Effector memory CD8-positive, alpha-beta T cell (primary cell): Measurements from ENCODE around the gene GTF3C6.
"Not testable (repeated sequence)": the region's sequence is repeated elsewhere in the genome, so short reads cannot be mapped to it uniquely, and the experiment has no call there.

Source experiments
- ATAC-seq: fragments of 150-1000 bp; cut with Tn5 transposase; replicated peaks from 2 replicates; pipeline ENCODE4 v1.10.0; 2021; ENCODE audit warnings: mild to moderate bottlenecking, moderate library complexity
- DNase-seq, 3 experiments: peaks; one replicate each; pipeline ENCODE4 v3.0.0; 2021
- H3K27ac Mint-ChIP-seq, 2 donors: one replicate each; pipeline ENCODE4 v1.8.0; 2022; ENCODE audit warnings: mild to moderate bottlenecking in 2 of 2, mixed read lengths in 2 of 2, moderate library complexity in 2 of 2
- H3K27me3 Mint-ChIP-seq, 2 donors: one replicate each; pipeline ENCODE4 v1.8.0; 2022; ENCODE audit warnings: mixed read lengths in 2 of 2
- H3K36me3 Mint-ChIP-seq: one replicate; pipeline ENCODE4 v1.8.0; 2022; ENCODE audit warnings: mild to moderate bottlenecking, moderate library complexity, mixed read lengths; ENCODE audit not compliant: insufficient read depth
- H3K4me1 Mint-ChIP-seq, 2 donors: one replicate each; pipeline ENCODE4 v1.8.0; 2022; ENCODE audit warnings: low read depth in 2 of 2, mixed read lengths in 2 of 2
- H3K4me3 Mint-ChIP-seq, 2 donors: one replicate each; pipeline ENCODE4 v1.8.0; 2022; ENCODE audit warnings: mild to moderate bottlenecking in 2 of 2, mixed read lengths in 2 of 2, moderate library complexity in 2 of 2
- H3K9me3 Mint-ChIP-seq, 2 donors: one replicate each; pipeline ENCODE4 v1.8.0; 2022; ENCODE audit warnings: mixed read lengths in 2 of 2

GTF3C6 gene

GRCh38 chr6:110951986-110952794, 6.3 kb upstream of the GTF3C6 start:
- no peak overlapping the region for H3K27ac Mint-ChIP-seq
- DNase-seq (no peak), ATAC-seq (no peak)

DNA sequence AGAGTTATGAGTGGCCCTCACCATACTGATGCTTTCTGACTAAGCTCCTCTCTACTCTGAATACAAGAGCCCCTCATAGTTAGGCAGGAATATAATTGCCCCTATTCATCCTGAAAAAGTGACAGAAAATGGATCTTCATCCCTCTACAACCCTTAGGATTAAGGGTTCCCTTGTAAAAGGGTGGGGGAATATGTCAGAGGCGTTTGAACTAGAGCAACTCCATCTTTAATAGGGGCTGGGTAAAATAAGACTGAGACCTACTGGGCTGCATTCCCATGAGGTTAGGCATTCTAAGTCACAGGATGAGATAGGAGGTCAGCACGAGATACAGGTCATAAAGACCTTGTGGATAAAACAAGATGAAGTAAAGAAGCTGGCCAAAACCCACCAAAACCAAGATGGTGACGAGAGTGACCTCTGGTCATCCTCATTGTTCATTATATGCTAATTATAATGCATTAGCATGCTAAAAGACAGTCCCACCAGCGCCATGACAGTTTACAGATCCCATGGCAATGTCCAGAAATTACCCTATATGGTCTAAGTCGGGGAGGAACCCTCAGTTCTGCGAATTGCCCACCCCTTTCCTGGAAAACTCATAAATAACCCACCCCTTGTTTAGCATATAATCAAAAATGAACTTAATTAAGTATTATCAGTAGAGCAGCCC, 4.7 kb upstream of the GTF3C6 start:
- no peak for DNase-seq
- no peak overlapping the region for H3K27ac Mint-ChIP-seq
- H3K9me3 Mint-ChIP-seq: no peaks in the 10 kb centered on the region
- H3K4me3 Mint-ChIP-seq: no peak overlapping the region
- no peaks in the 10 kb centered on the region for H3K27me3 Mint-ChIP-seq
- no peak for ATAC-seq
- peaks cover 4% of the 10 kb centered on the region for H3K36me3 Mint-ChIP-seq
- peaks cover 3 to 12% of the 10 kb centered on the region in 2 donors for H3K4me1 Mint-ChIP-seq

More at GRCh38 chr6:110951986-110952794, 6.3 kb upstream of the GTF3C6 start:
- Mint-ChIP-seq H3K4me3 (no peak overlapping the region), H3K9me3 (no peaks in the 10 kb centered on the region), H3K4me1 (peaks cover 0 to 2% of the 10 kb centered on the region in 2 donors), H3K36me3 (no peaks in the 10 kb centered on the region), H3K27me3 (no peaks in the 10 kb centered on the region)

- Mint-ChIP-seq H3K27me3 (no peaks in the 10 kb centered on the region), H3K27ac (no peak overlapping the region), H3K4me1 (peaks cover 5 to 23% of the 10 kb centered on the region in 2 donors), H3K36me3 (peaks cover 43% of the 10 kb centered on the region), H3K9me3 (no peaks in the 10 kb centered on the region), H3K4me3 (peak overlapping the region; percentile 19 to 98)
- DNase-seq (no peak), ATAC-seq (no peak)
Observed at GRCh38 chr6:110960014-110960390, 1.5 kb downstream of the GTF3C6 start.

GRCh38 chr6:110962636-110963035, 4.1 kb downstream of the GTF3C6 start:
- H3K27me3 Mint-ChIP-seq, ATAC-seq, H3K4me3 Mint-ChIP-seq, H3K9me3 Mint-ChIP-seq, DNase-seq, H3K27ac Mint-ChIP-seq: not testable (repeated sequence)
- H3K4me1 Mint-ChIP-seq: peaks cover 5 to 20% of the 10 kb centered on the region in 2 donors
- H3K36me3 Mint-ChIP-seq: peaks cover 64% of the 10 kb centered on the region

GRCh38 chr6:110965629-110966229, 7.2 kb downstream of the GTF3C6 start:
- no peak overlapping the region for H3K27ac Mint-ChIP-seq
- peaks cover 0 to 5% of the 10 kb centered on the region in 2 donors for H3K4me1 Mint-ChIP-seq
- H3K9me3 Mint-ChIP-seq: no peaks in the 10 kb centered on the region
- H3K27me3 Mint-ChIP-seq: no peaks in the 10 kb centered on the region
- ATAC-seq (no peak), DNase-seq (no peak)
- no peak overlapping the region for H3K4me3 Mint-ChIP-seq
- H3K36me3 Mint-ChIP-seq: peaks cover 67% of the 10 kb centered on the region

DNA sequence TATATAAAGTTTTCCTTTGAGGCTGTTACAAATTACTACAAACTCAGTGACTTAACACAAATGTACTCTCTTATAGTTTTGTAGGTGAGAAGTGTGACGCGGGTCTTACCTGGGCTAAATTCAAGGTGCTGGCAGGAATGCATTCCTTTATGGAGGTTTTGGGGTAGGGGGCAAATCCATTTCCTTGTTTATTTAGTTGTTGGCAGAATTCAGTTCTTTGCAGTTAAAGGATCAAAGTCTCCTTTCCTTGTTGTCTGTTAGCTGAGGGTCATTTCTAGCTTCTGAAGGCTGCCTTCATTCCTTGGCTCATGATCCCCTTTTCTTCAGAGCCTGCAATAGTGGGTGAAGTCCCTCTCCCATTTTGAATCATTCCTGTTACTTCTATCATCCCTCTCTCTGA, 10.2 kb downstream of the GTF3C6 start:
- DNase-seq, H3K27me3 Mint-ChIP-seq, H3K9me3 Mint-ChIP-seq, H3K4me3 Mint-ChIP-seq, ATAC-seq, H3K4me1 Mint-ChIP-seq: not testable (repeated sequence)
- Mint-ChIP-seq H3K36me3 (peaks cover 46% of the 10 kb centered on the region), H3K27ac (peak overlapping the region in 1 of 2 donors; percentile 3)

DNA sequence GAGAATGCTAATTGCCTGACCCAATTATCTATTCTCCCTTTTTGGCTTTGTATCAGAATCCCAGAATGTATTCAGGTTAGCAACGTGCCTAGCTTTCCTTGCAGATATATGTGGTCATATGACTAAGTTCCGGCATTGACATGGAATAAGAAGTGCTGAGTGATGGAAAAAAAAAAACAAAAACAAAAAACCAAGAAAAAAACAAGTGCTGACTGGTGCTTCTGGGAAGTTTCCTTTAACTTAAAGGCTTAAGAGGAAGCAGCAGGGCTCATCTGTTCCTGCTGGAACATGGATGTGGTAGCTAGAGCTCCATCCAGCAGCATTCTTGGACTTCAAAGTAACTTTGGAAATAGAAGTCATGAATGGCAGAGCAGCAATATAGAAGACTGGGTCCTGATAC, 13.0 kb downstream of the GTF3C6 start:
- H3K4me3 Mint-ChIP-seq: no peak overlapping the region
- ATAC-seq (no peak), DNase-seq (no peak)
- peaks cover 19% of the 10 kb centered on the region for H3K36me3 Mint-ChIP-seq
- H3K27me3 Mint-ChIP-seq: no peaks in the 10 kb centered on the region
- peaks cover 0 to 5% of the 10 kb centered on the region in 2 donors for H3K4me1 Mint-ChIP-seq
- no peaks in the 10 kb centered on the region for H3K9me3 Mint-ChIP-seq
- no peak overlapping the region for H3K27ac Mint-ChIP-seq

- ATAC-seq: no peak
- Mint-ChIP-seq H3K36me3 (peaks cover 16% of the 10 kb centered on the region), H3K4me3 (no peak overlapping the region), H3K27ac (no peak overlapping the region), H3K27me3 (no peaks in the 10 kb centered on the region), H3K4me1 (peaks cover 14 to 20% of the 10 kb centered on the region in 2 donors), H3K9me3 (no peaks in the 10 kb centered on the region)
- no peak for DNase-seq
Observed at GRCh38 chr6:110976575-110976974, 18.1 kb downstream of the GTF3C6 start.

DNA sequence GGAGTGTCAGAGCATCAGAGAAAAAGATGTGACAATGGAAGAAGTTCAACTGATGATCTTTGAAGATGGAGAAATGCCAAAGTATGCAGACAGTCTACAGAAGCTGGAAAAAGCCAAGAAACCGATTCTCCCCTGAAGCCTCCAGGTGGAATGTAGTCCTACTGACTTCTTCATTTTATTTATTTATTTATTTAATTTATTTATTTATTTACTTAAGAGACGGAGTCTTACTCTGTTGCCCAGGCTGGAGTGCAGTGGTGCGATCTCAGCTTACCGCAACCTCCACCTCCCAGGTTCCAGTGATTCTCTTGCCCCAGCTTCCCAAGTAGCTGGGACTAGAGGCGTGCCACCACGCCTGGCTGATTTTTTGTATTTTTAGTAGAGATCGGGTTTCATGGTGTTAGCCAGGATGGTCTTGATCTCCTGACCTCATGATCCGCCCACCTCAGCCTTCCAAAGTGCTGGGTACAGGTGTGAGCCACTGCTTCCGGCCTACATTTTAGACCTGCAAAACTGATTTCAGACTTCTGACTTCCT, 21.1 kb downstream of the GTF3C6 start:
- peak in 1 of 3 experiments; percentile 8 for DNase-seq
- peak overlapping the region in 1 of 2 donors; percentile 99 for H3K27ac Mint-ChIP-seq
- no peak for ATAC-seq
- no peaks in the 10 kb centered on the region for H3K27me3 Mint-ChIP-seq
- peak overlapping the region; percentile 99 for H3K4me3 Mint-ChIP-seq
- peaks cover 25 to 36% of the 10 kb centered on the region in 2 donors for H3K4me1 Mint-ChIP-seq
- peaks cover 32% of the 10 kb centered on the region for H3K36me3 Mint-ChIP-seq
- H3K9me3 Mint-ChIP-seq: no peaks in the 10 kb centered on the region

- no peaks in the 10 kb centered on the region for H3K9me3 Mint-ChIP-seq
- H3K27ac Mint-ChIP-seq: peak overlapping the region; percentile 99 to 100
- H3K4me3 Mint-ChIP-seq: peak overlapping the region; percentile 99
- no peak for ATAC-seq
- DNase-seq: no peak
- H3K36me3 Mint-ChIP-seq: peaks cover 38% of the 10 kb centered on the region
- H3K27me3 Mint-ChIP-seq: no peaks in the 10 kb centered on the region
- H3K4me1 Mint-ChIP-seq: peaks cover 25 to 36% of the 10 kb centered on the region in 2 donors
Observed at GRCh38 chr6:110980227-110980626, 21.7 kb downstream of the GTF3C6 start.

DNA sequence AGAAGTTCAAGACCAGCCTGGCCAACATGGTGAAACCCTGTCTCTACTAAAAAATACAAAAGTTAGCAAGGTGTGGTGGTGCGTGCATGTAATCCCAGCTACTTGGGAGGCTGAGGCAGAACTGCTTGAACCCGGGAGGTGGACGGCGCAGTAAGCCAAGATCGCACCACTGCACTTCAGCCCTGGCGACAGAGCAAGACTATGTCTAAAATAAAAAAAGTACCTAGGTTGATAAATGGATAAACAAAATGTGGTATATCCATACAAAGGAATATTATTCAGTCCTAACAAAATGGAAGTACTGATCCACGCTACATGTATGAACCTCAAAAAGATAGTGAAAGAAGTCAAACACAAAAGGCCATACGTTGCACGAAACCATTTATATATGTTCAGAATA, 22.1 kb downstream of the GTF3C6 start:
- H3K9me3 Mint-ChIP-seq: no peaks in the 10 kb centered on the region
- peak overlapping the region; percentile 99 for H3K4me3 Mint-ChIP-seq
- DNase-seq (no peak), ATAC-seq (no peak)
- peaks cover 42% of the 10 kb centered on the region for H3K36me3 Mint-ChIP-seq
- peak overlapping the region; percentile 99 to 100 for H3K27ac Mint-ChIP-seq
- no peaks in the 10 kb centered on the region for H3K27me3 Mint-ChIP-seq
- peaks cover 25 to 36% of the 10 kb centered on the region in 2 donors for H3K4me1 Mint-ChIP-seq

DNA sequence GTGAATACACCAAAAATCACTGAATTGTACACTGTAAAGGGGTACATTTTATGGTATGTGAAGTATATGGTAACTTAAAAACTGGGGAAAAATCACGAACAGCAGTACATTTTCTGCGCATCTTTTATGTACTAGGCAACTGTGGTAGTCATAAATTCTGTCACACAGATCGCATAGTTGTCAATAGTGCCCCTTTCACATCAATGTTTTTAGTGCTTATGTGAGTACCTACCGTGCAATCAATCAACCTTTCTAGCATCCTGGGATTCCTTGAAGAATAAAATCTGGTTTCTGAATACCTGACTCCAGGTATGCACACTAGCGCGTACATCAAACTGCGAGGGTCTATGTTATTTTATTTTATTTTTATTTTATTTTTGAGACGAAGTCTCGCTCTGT, 22.7 kb downstream of the GTF3C6 start:
- Mint-ChIP-seq H3K36me3 (peaks cover 44% of the 10 kb centered on the region), H3K9me3 (no peaks in the 10 kb centered on the region)

GRCh38 chr6:110990840-110991576, 32.5 kb downstream of the GTF3C6 start:
- Mint-ChIP-seq H3K4me3 (no peak overlapping the region), H3K9me3 (no peaks in the 10 kb centered on the region), H3K27me3 (no peaks in the 10 kb centered on the region), H3K4me1 (peaks cover 0 to 3% of the 10 kb centered on the region in 2 donors), H3K36me3 (peaks cover 68% of the 10 kb centered on the region), H3K27ac (no peak overlapping the region)
- DNase-seq: no peak
- ATAC-seq: no peak

More for the DNA sequence above, 22.7 kb downstream of the GTF3C6 start:
- Mint-ChIP-seq H3K27ac (peak overlapping the region; percentile 99 to 100), H3K4me3 (peak overlapping the region; percentile 99), H3K27me3 (no peaks in the 10 kb centered on the region), H3K4me1 (peaks cover 25 to 40% of the 10 kb centered on the region in 2 donors)
- ATAC-seq (no peak), DNase-seq (no peak)
